GM23338 (cell line): Measurements from ENCODE around the gene AP1M2. TPM values are rescaled to one million over a fixed set of nuclear protein-coding genes. Genes with fewer than 3 reads are reported as not detected.

ENCODE experiments used
- ATAC-seq: fragments of 200-7000 bp; cut with Tn5 transposase; 3 replicates; pipeline ENCODE4 v1.9.1; 2020
- DNase-seq: peaks from one replicate; pipeline ENCODE4 v3.0.0-alpha.2; 2015; ENCODE audit warnings: low spot score
- H2AFZ ChIP-seq: fragments of 200-600 bp; sonication (generic); 2 replicates; pipeline ENCODE4 v1.8.0; 2016; ENCODE audit warnings: antibody characterized with exemption, mild to moderate bottlenecking, moderate library complexity
- H3F3A ChIP-seq: fragments of 200-600 bp; sonication (generic); replicated peaks from 2 replicates; pipeline ENCODE4 v1.8.0; 2017; ENCODE audit warnings: antibody characterized with exemption, mixed run types, low read depth
- H3K27ac ChIP-seq: fragments of 200-600 bp; sonication (generic); 2 replicates; pipeline ENCODE4 v1.6.1; 2016; ENCODE audit warnings: low read depth
- H3K27me3 ChIP-seq: fragments of 200-600 bp; sonication (generic); 2 replicates; pipeline ENCODE4 v1.8.0; 2016; ENCODE audit warnings: mild to moderate bottlenecking, mixed run types, moderate library complexity; ENCODE audit not compliant: insufficient read depth
- H3K36me3 ChIP-seq: fragments of 200-600 bp; sonication (generic); 2 replicates; pipeline ENCODE4 v1.8.0; 2016; ENCODE audit warnings: mild to moderate bottlenecking; ENCODE audit not compliant: insufficient read depth
- H3K4me1 ChIP-seq: fragments of 200-600 bp; sonication (generic); 2 replicates; pipeline ENCODE4 v1.8.0; 2016; ENCODE audit warnings: mild to moderate bottlenecking, moderate library complexity; ENCODE audit not compliant: insufficient read depth
- H3K4me2 ChIP-seq: fragments of 200-600 bp; sonication (generic); 2 replicates; pipeline ENCODE4 v1.7.1; 2017; ENCODE audit warnings: mixed run types
- H3K4me3 ChIP-seq: fragments of 200-600 bp; sonication (generic); 2 replicates; pipeline ENCODE4 v1.6.1; 2016; ENCODE audit warnings: mixed run types
- H3K79me2 ChIP-seq: fragments of 200-600 bp; sonication (generic); replicated peaks from 2 replicates; pipeline ENCODE4 v1.8.0; 2017; ENCODE audit warnings: mild to moderate bottlenecking; ENCODE audit not compliant: insufficient read depth
- H3K9me2 ChIP-seq: fragments of 200-600 bp; sonication (generic); 2 replicates; pipeline ENCODE4 v1.8.0; 2017; ENCODE audit not compliant: insufficient read depth
- H4K20me1 ChIP-seq: fragments of 200-600 bp; sonication (generic); replicated peaks from 2 replicates; pipeline ENCODE4 v1.8.0; 2017; ENCODE audit warnings: mild to moderate bottlenecking; ENCODE audit not compliant: insufficient read depth
- H3K27ac Mint-ChIP-seq: 2 replicates; pipeline ENCODE4 v1.8.0; 2020; ENCODE audit warnings: inconsistent platforms, mild to moderate bottlenecking, moderate library complexity, mixed read lengths
- H3K27me3 Mint-ChIP-seq: 3 replicates; pipeline ENCODE4 v1.8.0; 2022; ENCODE audit warnings: low read depth, mild to moderate bottlenecking, moderate library complexity, mixed read lengths, inconsistent platforms; ENCODE audit not compliant: insufficient read depth, poor library complexity
- H3K36me3 Mint-ChIP-seq: 3 replicates; pipeline ENCODE4 v1.8.0; 2021; ENCODE audit warnings: low read depth, mild to moderate bottlenecking, inconsistent platforms, moderate library complexity, mixed read lengths
- H3K4me1 Mint-ChIP-seq: 3 replicates; pipeline ENCODE4 v1.8.0; 2020; ENCODE audit warnings: mild to moderate bottlenecking, inconsistent platforms, mixed read lengths
- H3K4me3 Mint-ChIP-seq: 3 replicates; pipeline ENCODE4 v1.8.0; 2021; ENCODE audit warnings: moderate library complexity, mild to moderate bottlenecking, inconsistent platforms, mixed read lengths
- H3K9me3 Mint-ChIP-seq: 3 replicates; pipeline ENCODE4 v1.8.0; 2020; ENCODE audit warnings: moderate library complexity, mild to moderate bottlenecking, inconsistent platforms, mixed read lengths
- CREB1 ChIP-seq: fragments of 250-450 bp; sonication (Bioruptor Pico); IDR thresholded peaks from 2 replicates; pipeline ENCODE4 v1.5.0; 2020; ENCODE audit warnings: low read depth, mild to moderate bottlenecking, moderate library complexity
- EZH2 ChIP-seq: fragments of 200-600 bp; sonication (generic); IDR thresholded peaks from one replicate; pipeline ENCODE4 v1.8.0; 2017; ENCODE audit warnings: antibody characterized with exemption, mild to moderate bottlenecking, low read depth; ENCODE audit not compliant: unreplicated experiment
- EZH2phosphoT487 ChIP-seq: fragments of 200-600 bp; sonication (generic); IDR thresholded peaks from one replicate; pipeline ENCODE4 v1.8.1; 2018; ENCODE audit warnings: antibody characterized with exemption; ENCODE audit not compliant: unreplicated experiment
- NANOG ChIP-seq: IDR thresholded peaks from 2 replicates; pipeline ENCODE4 v1.6.1; 2016; ENCODE audit warnings: antibody characterized with exemption, borderline replicate concordance
- POLR2AphosphoS5 ChIP-seq: IDR thresholded peaks from 2 replicates; pipeline ENCODE4 v1.6.1; 2016; ENCODE audit warnings: antibody characterized with exemption, low read depth
- ZNF114 ChIP-seq: fragments of 250-450 bp; sonication (Bioruptor Pico); IDR thresholded peaks from 2 replicates; pipeline ENCODE4 v1.5.0; 2020; ENCODE audit warnings: mild to moderate bottlenecking, moderate library complexity
- ZNF331 ChIP-seq: fragments of 250-450 bp; sonication (Bioruptor Pico); IDR thresholded peaks from 2 replicates; pipeline ENCODE4 v1.5.0; 2020; ENCODE audit warnings: low read depth, mild to moderate bottlenecking, moderate library complexity
- polyA plus RNA-seq: library from polyadenylated mRNA; unstranded; fragments of >200 nt; fragmentation: Nextera tagmentation; extraction: Ambion mirVana; gene quantifications from 2 replicates; pipeline ENCODE4 v1.2.1, GENCODE V29; 2016
- total RNA-seq: library from RNA; depleted of rRNA; stranded (reverse); fragments of >200 nt; shearing (Covaris generic); gene quantifications from 2 replicates; pipeline ENCODE4 v1.2.3, GENCODE V29; 2014
- TF ChIP-seq, protein P1 (sequence below), 2 experiments: fragments of 200-600 bp in 1 of 2; sonication (generic) in 1 of 2; conservative IDR thresholded peaks; 2 replicates each; pipeline versions ENCODE4 v1.5.1 to v1.6.1; 2016 to 2017; ENCODE audit warnings: antibody characterized with exemption in 2 of 2, low read depth in 2 of 2, mild to moderate bottlenecking in 2 of 2, moderate library complexity in 1 of 2
- TF ChIP-seq, protein P2 (sequence below): fragments of 250-450 bp; sonication (Bioruptor Pico); IDR thresholded peaks from 2 replicates; pipeline ENCODE4 v1.5.0; 2020; ENCODE audit warnings: mild to moderate bottlenecking, moderate library complexity
- TF ChIP-seq, protein P3 (sequence below): IDR thresholded peaks from one replicate; pipeline ENCODE4 v1.6.1; 2018; ENCODE audit warnings: antibody characterized with exemption; ENCODE audit not compliant: unreplicated experiment

The AP1M2 gene
- total and polyA plus RNA-seq, 2 experiments from 2014 or later: 128 to 165 TPM

DNA sequence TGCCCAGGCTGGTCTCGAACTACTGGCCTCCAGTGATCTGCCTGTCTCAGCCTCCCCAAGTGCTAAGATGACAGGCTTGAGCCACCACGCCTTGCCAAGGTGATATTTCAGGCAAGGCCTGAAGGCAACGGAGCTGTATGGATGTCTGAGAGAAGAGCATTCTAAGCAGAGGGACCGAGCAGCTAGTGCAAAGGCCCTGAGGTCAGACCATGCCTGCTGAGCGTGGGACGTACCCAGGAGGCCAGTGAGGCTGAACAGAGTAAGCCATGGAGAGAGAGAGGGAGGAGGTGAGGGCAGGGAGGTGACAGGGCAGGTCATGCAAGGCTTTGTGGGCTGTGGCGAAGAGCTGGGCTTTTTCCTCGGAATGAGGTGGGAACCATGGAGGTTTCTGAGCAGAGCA is 34.9 kb upstream of the AP1M2 start:
- Histone ChIP-seq H3K4me2 (no peak overlapping the region), H3K4me1 (peaks cover 17% of the 10 kb centered on the region), H3K27ac (no peak overlapping the region), H3K79me2 (peaks cover 14% of the 10 kb centered on the region; the same call in 1 of the 2 replicates), H3K36me3 (no peaks in the 10 kb centered on the region), H3K27me3 (no peaks in the 10 kb centered on the region), H2AFZ (no peak overlapping the region), H3K4me3 (no peak overlapping the region), H4K20me1 (peaks cover 5% of the 10 kb centered on the region; the same call in 1 of the 2 replicates), H3K9me2 (no peaks in the 10 kb centered on the region), H3F3A (peaks cover 11% of the 10 kb centered on the region)
- H3K27me3 Mint-ChIP-seq: peaks cover 8% of the 10 kb centered on the region
- no peak overlapping the region for H3K4me3 Mint-ChIP-seq
- peaks cover 8% of the 10 kb centered on the region; the same call in 2 of the 3 replicates for H3K36me3 Mint-ChIP-seq
- H3K27ac Mint-ChIP-seq: no peak overlapping the region
- ATAC-seq: no peak
- DNase-seq: no peak
- TF ChIP-seq POLR2AphosphoS5 (no peak), EZH2phosphoT487 (no peak), ZNF114 (CRISPR knock-in tag) (no peak), NANOG (no peak)
- TF ChIP-seq, protein P1, sequence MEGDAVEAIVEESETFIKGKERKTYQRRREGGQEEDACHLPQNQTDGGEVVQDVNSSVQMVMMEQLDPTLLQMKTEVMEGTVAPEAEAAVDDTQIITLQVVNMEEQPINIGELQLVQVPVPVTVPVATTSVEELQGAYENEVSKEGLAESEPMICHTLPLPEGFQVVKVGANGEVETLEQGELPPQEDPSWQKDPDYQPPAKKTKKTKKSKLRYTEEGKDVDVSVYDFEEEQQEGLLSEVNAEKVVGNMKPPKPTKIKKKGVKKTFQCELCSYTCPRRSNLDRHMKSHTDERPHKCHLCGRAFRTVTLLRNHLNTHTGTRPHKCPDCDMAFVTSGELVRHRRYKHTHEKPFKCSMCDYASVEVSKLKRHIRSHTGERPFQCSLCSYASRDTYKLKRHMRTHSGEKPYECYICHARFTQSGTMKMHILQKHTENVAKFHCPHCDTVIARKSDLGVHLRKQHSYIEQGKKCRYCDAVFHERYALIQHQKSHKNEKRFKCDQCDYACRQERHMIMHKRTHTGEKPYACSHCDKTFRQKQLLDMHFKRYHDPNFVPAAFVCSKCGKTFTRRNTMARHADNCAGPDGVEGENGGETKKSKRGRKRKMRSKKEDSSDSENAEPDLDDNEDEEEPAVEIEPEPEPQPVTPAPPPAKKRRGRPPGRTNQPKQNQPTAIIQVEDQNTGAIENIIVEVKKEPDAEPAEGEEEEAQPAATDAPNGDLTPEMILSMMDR (conservative IDR thresholded peaks at IDR 0.05; ENCODE audit: low read depth in 2 of 2): no peak
- no peaks in the 10 kb centered on the region; the same call in 2 of the 3 replicates for H3K9me3 Mint-ChIP-seq
- H3K4me1 Mint-ChIP-seq: peaks cover 11% of the 10 kb centered on the region

DNA sequence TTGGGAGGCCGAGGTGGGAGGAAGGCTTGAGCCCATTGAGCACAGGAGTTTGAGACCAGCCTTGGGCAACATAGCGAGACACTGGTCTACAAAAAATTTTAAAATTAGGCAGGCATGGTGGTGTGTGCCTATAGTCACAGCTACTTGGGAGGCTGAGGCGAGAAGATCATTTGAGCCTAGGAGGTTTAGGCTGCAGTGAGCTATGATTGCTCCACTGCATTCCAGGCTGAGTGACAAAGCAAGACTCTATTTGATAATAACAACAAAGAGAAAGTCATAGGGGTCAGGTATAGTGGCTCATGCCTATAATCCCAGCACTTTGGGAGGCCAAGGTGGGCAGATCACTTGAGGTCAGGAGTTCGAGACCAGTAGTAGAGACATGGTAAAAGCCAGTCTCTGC is 33.7 kb upstream of the AP1M2 start:
- peaks cover 10% of the 10 kb centered on the region for H3K4me1 ChIP-seq
- H3K27ac Mint-ChIP-seq: no peak overlapping the region
- H3F3A ChIP-seq: peaks cover 11% of the 10 kb centered on the region
- H3K36me3 ChIP-seq: no peaks in the 10 kb centered on the region
- peaks cover 6% of the 10 kb centered on the region; the same call in 1 of the 2 replicates for H3K79me2 ChIP-seq
- no peak overlapping the region for H3K4me3 Mint-ChIP-seq
- no peaks in the 10 kb centered on the region; the same call in 2 of the 3 replicates for H3K9me3 Mint-ChIP-seq
- H3K27me3 Mint-ChIP-seq: peaks cover 5% of the 10 kb centered on the region
- H2AFZ ChIP-seq: no peak overlapping the region
- no peak overlapping the region for H3K4me2 ChIP-seq
- DNase-seq (no peak), ATAC-seq (no peak)
- peaks cover 6% of the 10 kb centered on the region; the same call in 2 of the 3 replicates for H3K4me1 Mint-ChIP-seq
- H4K20me1 ChIP-seq: peaks cover 5% of the 10 kb centered on the region; the same call in 1 of the 2 replicates
- H3K9me2 ChIP-seq: no peaks in the 10 kb centered on the region
- no peak overlapping the region for H3K4me3 ChIP-seq
- H3K36me3 Mint-ChIP-seq: peaks cover 3% of the 10 kb centered on the region; the same call in 2 of the 3 replicates
- H3K27me3 ChIP-seq: no peaks in the 10 kb centered on the region
- H3K27ac ChIP-seq: no peak overlapping the region; the same call in 1 of the 2 replicates
- TF ChIP-seq CREB1 (CRISPR knock-in tag): no peak
- TF ChIP-seq, protein P2, sequence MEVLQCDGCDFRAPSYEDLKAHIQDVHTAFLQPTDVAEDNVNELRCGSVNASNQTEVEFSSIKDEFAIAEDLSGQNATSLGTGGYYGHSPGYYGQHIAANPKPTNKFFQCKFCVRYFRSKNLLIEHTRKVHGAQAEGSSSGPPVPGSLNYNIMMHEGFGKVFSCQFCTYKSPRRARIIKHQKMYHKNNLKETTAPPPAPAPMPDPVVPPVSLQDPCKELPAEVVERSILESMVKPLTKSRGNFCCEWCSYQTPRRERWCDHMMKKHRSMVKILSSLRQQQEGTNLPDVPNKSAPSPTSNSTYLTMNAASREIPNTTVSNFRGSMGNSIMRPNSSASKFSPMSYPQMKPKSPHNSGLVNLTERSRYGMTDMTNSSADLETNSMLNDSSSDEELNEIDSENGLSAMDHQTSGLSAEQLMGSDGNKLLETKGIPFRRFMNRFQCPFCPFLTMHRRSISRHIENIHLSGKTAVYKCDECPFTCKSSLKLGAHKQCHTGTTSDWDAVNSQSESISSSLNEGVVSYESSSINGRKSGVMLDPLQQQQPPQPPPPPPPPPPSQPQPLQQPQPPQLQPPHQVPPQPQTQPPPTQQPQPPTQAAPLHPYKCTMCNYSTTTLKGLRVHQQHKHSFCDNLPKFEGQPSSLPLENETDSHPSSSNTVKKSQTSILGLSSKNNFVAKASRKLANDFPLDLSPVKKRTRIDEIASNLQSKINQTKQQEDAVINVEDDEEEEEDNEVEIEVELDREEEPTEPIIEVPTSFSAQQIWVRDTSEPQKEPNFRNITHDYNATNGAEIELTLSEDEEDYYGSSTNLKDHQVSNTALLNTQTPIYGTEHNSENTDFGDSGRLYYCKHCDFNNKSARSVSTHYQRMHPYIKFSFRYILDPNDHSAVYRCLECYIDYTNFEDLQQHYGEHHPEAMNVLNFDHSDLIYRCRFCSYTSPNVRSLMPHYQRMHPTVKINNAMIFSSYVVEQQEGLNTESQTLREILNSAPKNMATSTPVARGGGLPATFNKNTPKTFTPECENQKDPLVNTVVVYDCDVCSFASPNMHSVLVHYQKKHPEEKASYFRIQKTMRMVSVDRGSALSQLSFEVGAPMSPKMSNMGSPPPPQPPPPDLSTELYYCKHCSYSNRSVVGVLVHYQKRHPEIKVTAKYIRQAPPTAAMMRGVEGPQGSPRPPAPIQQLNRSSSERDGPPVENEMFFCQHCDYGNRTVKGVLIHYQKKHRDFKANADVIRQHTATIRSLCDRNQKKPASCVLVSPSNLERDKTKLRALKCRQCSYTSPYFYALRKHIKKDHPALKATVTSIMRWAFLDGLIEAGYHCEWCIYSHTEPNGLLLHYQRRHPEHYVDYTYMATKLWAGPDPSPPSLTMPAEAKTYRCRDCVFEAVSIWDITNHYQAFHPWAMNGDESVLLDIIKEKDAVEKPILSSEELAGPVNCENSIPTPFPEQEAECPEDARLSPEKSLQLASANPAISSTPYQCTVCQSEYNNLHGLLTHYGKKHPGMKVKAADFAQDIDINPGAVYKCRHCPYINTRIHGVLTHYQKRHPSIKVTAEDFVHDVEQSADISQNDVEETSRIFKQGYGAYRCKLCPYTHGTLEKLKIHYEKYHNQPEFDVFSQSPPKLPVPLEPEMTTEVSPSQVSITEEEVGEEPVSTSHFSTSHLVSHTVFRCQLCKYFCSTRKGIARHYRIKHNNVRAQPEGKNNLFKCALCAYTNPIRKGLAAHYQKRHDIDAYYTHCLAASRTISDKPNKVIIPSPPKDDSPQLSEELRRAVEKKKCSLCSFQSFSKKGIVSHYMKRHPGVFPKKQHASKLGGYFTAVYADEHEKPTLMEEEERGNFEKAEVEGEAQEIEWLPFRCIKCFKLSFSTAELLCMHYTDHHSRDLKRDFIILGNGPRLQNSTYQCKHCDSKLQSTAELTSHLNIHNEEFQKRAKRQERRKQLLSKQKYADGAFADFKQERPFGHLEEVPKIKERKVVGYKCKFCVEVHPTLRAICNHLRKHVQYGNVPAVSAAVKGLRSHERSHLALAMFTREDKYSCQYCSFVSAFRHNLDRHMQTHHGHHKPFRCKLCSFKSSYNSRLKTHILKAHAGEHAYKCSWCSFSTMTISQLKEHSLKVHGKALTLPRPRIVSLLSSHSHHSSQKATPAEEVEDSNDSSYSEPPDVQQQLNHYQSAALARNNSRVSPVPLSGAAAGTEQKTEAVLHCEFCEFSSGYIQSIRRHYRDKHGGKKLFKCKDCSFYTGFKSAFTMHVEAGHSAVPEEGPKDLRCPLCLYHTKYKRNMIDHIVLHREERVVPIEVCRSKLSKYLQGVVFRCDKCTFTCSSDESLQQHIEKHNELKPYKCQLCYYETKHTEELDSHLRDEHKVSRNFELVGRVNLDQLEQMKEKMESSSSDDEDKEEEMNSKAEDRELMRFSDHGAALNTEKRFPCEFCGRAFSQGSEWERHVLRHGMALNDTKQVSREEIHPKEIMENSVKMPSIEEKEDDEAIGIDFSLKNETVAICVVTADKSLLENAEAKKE (CRISPR knock-in tag): no peak
- no peak for TF ChIP-seq NANOG
- TF ChIP-seq EZH2phosphoT487: no peak
- TF ChIP-seq, protein P3, sequence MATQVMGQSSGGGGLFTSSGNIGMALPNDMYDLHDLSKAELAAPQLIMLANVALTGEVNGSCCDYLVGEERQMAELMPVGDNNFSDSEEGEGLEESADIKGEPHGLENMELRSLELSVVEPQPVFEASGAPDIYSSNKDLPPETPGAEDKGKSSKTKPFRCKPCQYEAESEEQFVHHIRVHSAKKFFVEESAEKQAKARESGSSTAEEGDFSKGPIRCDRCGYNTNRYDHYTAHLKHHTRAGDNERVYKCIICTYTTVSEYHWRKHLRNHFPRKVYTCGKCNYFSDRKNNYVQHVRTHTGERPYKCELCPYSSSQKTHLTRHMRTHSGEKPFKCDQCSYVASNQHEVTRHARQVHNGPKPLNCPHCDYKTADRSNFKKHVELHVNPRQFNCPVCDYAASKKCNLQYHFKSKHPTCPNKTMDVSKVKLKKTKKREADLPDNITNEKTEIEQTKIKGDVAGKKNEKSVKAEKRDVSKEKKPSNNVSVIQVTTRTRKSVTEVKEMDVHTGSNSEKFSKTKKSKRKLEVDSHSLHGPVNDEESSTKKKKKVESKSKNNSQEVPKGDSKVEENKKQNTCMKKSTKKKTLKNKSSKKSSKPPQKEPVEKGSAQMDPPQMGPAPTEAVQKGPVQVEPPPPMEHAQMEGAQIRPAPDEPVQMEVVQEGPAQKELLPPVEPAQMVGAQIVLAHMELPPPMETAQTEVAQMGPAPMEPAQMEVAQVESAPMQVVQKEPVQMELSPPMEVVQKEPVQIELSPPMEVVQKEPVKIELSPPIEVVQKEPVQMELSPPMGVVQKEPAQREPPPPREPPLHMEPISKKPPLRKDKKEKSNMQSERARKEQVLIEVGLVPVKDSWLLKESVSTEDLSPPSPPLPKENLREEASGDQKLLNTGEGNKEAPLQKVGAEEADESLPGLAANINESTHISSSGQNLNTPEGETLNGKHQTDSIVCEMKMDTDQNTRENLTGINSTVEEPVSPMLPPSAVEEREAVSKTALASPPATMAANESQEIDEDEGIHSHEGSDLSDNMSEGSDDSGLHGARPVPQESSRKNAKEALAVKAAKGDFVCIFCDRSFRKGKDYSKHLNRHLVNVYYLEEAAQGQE: no peak
- no peak for TF ChIP-seq EZH2
- no peak for TF ChIP-seq ZNF331 (CRISPR knock-in tag)
